ENCODE measurements around the gene EFCAB6.

The EFCAB6 gene, protein sequence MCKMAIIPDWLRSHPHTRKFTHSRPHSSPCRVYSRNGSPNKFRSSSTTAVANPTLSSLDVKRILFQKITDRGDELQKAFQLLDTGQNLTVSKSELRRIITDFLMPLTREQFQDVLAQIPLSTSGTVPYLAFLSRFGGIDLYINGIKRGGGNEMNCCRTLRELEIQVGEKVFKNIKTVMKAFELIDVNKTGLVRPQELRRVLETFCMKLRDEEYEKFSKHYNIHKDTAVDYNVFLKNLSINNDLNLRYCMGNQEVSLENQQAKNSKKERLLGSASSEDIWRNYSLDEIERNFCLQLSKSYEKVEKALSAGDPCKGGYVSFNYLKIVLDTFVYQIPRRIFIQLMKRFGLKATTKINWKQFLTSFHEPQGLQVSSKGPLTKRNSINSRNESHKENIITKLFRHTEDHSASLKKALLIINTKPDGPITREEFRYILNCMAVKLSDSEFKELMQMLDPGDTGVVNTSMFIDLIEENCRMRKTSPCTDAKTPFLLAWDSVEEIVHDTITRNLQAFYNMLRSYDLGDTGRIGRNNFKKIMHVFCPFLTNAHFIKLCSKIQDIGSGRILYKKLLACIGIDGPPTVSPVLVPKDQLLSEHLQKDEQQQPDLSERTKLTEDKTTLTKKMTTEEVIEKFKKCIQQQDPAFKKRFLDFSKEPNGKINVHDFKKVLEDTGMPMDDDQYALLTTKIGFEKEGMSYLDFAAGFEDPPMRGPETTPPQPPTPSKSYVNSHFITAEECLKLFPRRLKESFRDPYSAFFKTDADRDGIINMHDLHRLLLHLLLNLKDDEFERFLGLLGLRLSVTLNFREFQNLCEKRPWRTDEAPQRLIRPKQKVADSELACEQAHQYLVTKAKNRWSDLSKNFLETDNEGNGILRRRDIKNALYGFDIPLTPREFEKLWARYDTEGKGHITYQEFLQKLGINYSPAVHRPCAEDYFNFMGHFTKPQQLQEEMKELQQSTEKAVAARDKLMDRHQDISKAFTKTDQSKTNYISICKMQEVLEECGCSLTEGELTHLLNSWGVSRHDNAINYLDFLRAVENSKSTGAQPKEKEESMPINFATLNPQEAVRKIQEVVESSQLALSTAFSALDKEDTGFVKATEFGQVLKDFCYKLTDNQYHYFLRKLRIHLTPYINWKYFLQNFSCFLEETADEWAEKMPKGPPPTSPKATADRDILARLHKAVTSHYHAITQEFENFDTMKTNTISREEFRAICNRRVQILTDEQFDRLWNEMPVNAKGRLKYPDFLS (N-terminal part only)

DNA sequence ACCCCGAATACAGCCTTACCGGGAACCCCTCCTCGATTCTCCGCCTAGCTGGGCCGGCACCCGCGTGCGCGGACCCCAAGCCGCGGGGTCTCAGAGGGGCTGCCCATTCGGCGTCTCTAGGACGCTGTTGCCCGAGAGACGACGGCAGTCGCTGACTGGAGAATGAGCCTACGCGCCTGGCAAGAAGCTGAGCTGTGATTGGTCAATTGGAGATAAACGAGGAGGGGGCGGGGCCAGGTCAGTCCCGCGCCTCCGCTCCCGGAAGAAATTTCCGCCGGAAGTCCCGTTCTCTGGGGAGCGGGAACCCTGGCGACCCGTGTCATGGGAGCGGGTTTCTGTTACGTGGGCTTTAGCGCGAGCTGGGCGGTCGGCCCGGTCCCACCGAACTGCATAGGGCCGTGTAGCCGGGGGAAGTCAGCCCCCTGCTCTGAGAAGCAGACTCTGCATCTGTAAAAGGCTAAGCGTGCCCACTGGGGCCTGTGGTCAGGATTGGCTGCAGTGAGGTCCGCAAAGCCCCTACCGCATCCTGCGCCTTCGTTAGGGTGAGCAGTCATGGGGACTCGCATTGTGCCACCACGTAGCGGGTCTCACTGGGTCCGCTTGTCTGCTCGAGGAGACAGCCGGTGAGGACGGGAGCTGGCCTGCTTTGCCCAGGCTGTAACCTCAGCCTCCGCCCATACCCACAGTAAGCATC is at the start of gene EFCAB6:
TSS of gene EFCAB6 (minus strand) at position 157 of the 694 bp plus-strand sequence. CDS start 29,987 bp downstream, outside the sequence.
- H3K4me1 ChIP-seq (ENCODE audit: insufficient read depth, low read length): peaks cover 13% of the 10 kb centered on the region
- H3K27ac ChIP-seq (ENCODE audit: low read depth, low read length): peak within 1 kb of the TSS; percentile 79
- H3K9me3 ChIP-seq (ENCODE audit: low read length): no peaks in the 10 kb centered on the region
- peak within 1 kb of the TSS; percentile 47 for H3K9ac ChIP-seq (ENCODE audit: low read length)
- H3K4me3 ChIP-seq (ENCODE audit: low read depth in 1 of 2, low read length in 2 of 2): peak within 1 kb of the TSS; percentile 57 to 89
- no peaks in the 10 kb centered on the region for H3K36me3 ChIP-seq (ENCODE audit: insufficient read depth, low read length)
- no peaks in the 10 kb centered on the region for H3K27me3 ChIP-seq (ENCODE audit: control insufficient read depth in 1 of 2, insufficient read depth in 2 of 2, low read length in 2 of 2)

DNA sequence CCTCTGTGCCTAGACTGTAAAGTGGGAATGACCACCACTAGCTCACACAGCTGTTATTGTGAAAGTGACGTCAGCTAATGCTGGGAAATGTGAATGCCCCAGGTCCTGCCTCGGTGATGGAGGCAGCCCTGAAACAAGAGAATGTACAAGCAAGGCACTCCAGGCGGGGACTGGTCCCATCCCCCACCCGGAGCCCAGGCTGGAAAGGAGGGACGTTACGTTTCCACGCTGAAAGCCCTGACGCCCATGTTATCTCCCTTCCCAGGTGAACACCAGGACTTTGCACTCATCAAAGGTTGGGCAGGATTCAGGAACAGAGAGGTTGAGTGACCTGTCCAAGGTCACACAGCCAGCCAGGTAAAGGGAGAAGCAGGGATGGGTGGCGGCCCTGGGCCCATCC is 49.4 kb upstream of the EFCAB6 start:
- Histone ChIP-seq H3K27ac (ENCODE audit: low read depth, low read length) (no peak overlapping the region), H3K27me3 (ENCODE audit: control insufficient read depth in 1 of 2, insufficient read depth in 2 of 2, low read length in 2 of 2) (peaks cover 16 to 22% of the 10 kb centered on the region in 2 donors), H3K9ac (ENCODE audit: low read length) (no peak overlapping the region), H3K36me3 (ENCODE audit: insufficient read depth, low read length) (no peaks in the 10 kb centered on the region), H3K4me1 (ENCODE audit: insufficient read depth, low read length) (no peaks in the 10 kb centered on the region), H3K9me3 (ENCODE audit: low read length) (no peaks in the 10 kb centered on the region), H3K4me3 (ENCODE audit: low read depth in 1 of 2, low read length in 2 of 2) (no peak overlapping the region)

DNA sequence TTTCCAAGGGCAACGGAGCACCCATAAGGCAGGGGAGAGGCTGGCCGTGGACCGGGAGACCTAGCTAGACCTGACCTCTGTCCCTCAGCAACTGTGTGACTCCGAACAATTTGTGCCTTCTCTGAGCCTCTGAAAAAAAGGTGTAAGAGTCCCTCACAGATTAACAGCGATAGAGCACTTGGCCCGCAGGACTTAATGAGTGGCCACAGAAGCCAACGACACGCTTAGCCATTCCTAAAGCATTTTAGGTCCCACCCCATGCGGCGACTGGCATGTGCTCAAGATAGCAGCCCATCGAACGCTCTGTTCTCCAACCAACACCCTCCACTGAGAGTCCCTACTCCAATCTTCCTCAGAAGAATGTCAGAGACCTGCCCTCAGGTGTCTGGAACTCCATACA is 48.7 kb upstream of the EFCAB6 start:
- no peaks in the 10 kb centered on the region for H3K4me1 ChIP-seq (ENCODE audit: insufficient read depth, low read length)
- no peak overlapping the region for H3K27ac ChIP-seq (ENCODE audit: low read depth, low read length)
- H3K9ac ChIP-seq (ENCODE audit: low read length): no peak overlapping the region
- H3K36me3 ChIP-seq (ENCODE audit: insufficient read depth, low read length): no peaks in the 10 kb centered on the region
- no peak overlapping the region for H3K4me3 ChIP-seq (ENCODE audit: low read depth in 1 of 2, low read length in 2 of 2)
- peaks cover 16 to 22% of the 10 kb centered on the region in 2 donors for H3K27me3 ChIP-seq (ENCODE audit: control insufficient read depth in 1 of 2, insufficient read depth in 2 of 2, low read length in 2 of 2)
- no peaks in the 10 kb centered on the region for H3K9me3 ChIP-seq (ENCODE audit: low read length)

DNA sequence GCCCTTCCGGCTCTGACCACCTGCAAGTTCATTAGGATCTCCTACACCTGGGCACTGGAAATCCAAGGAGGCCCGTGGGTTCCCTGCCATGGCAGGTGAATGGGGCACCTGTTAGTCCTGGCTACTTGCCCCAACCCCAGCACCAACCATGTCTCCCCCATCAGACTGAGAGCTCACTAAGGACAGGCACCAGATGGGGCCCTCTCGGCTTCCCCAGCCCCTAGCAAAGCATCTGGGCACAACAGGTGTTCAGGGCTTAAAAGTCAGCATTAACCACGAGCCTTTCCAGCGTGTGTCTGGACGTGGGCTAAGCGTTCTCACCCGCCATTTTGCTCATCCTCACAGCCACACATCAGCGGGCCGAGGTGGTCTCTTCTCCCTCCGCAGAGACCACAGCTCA is 48.0 kb upstream of the EFCAB6 start:
- Histone ChIP-seq H3K9me3 (ENCODE audit: low read length) (no peaks in the 10 kb centered on the region), H3K27me3 (ENCODE audit: control insufficient read depth in 1 of 2, insufficient read depth in 2 of 2, low read length in 2 of 2) (peaks cover 16 to 22% of the 10 kb centered on the region in 2 donors), H3K4me1 (ENCODE audit: insufficient read depth, low read length) (no peaks in the 10 kb centered on the region), H3K4me3 (ENCODE audit: low read depth in 1 of 2, low read length in 2 of 2) (no peak overlapping the region), H3K36me3 (ENCODE audit: insufficient read depth, low read length) (no peaks in the 10 kb centered on the region), H3K9ac (ENCODE audit: low read length) (no peak overlapping the region), H3K27ac (ENCODE audit: low read depth, low read length) (no peak overlapping the region)

DNA sequence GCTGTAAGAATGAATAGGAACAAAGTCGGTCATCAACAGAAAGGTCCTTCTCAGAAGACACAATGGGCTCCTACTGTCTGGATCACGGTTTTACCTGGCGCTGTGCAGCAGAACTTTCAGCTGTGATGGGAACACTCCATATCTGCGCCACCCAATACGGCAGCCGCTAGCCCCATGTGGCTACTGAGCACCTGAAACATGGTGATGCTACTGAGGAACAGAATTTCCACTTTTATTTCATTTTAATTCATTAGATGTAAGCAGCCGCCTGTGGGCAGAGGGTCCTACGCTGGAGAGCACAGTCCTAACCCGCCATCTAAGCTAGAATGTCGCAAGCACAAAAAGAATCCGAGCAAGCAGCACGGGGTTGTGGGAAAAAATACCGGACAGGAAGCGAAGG is 47.5 kb upstream of the EFCAB6 start:
- H3K27ac ChIP-seq (ENCODE audit: low read depth, low read length): no peak overlapping the region
- no peaks in the 10 kb centered on the region for H3K9me3 ChIP-seq (ENCODE audit: low read length)
- H3K36me3 ChIP-seq (ENCODE audit: insufficient read depth, low read length): no peaks in the 10 kb centered on the region
- H3K4me1 ChIP-seq (ENCODE audit: insufficient read depth, low read length): no peaks in the 10 kb centered on the region
- peaks cover 16 to 22% of the 10 kb centered on the region in 2 donors for H3K27me3 ChIP-seq (ENCODE audit: control insufficient read depth in 1 of 2, insufficient read depth in 2 of 2, low read length in 2 of 2)
- H3K9ac ChIP-seq (ENCODE audit: low read length): no peak overlapping the region
- no peak overlapping the region for H3K4me3 ChIP-seq (ENCODE audit: low read depth in 1 of 2, low read length in 2 of 2)

DNA sequence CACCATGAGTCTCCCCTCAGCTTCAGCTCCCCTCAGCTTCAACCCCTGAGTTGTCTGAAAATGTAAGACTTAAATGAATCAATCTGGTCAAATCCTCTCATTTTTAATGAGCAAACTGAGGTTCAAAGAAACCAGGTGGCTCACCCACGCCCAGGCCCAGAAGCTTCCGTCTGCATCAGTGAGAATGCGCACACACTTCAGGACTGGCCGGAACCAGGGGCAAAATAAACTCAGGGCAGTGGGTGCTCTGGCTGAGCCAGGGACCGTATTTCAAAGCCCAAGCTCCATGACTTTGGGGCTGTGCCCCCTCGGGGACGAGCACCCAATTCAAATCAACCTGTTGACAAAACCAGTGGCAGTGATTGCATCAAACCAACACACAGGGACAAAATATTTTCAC is 47.1 kb upstream of the EFCAB6 start:
- H3K4me1 ChIP-seq (ENCODE audit: insufficient read depth, low read length): no peaks in the 10 kb centered on the region
- no peaks in the 10 kb centered on the region for H3K36me3 ChIP-seq (ENCODE audit: insufficient read depth, low read length)
- no peak overlapping the region for H3K9ac ChIP-seq (ENCODE audit: low read length)
- H3K27me3 ChIP-seq (ENCODE audit: control insufficient read depth in 1 of 2, insufficient read depth in 2 of 2, low read length in 2 of 2): peaks cover 13 to 22% of the 10 kb centered on the region in 2 donors
- no peak overlapping the region for H3K4me3 ChIP-seq (ENCODE audit: low read depth in 1 of 2, low read length in 2 of 2)
- no peaks in the 10 kb centered on the region for H3K9me3 ChIP-seq (ENCODE audit: low read length)
- H3K27ac ChIP-seq (ENCODE audit: low read depth, low read length): no peak overlapping the region

DNA sequence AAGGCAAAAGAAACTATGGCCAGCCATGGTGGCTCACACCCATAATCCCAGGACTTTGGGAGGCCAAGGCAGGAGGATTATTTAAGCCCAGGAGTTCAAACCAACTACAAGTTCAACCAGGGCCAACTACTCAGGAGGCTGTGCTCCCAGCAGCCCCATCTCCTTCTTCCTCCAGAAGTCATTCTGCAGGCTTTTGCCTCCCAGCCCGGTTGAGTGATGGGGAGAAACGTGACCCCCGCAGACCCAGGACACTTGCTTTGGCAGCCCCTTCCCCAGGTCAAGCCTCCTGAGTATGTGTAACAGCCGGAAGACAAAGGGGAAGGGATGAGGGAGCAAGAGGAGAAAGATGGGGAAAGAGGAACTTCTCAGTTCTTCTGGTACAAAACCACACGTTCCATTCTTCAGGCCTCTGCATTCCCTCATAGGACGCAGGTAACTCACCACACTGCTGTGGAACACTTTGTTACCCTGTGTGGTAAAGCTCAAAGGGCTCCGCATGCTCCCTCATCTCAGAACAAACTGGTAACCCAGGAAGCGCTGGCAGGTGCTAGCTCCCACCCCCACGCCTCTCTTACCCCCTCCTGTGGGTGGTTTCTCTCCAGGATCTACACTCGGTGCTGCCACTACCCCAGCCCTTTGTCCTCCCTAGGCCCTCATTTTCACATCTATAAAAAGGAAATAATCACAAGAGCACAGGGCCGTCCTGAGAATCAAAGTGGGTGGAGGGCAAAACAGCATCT is 46.2 kb upstream of the EFCAB6 start:
- Histone ChIP-seq H3K4me1 (ENCODE audit: insufficient read depth, low read length) (no peaks in the 10 kb centered on the region), H3K9me3 (ENCODE audit: low read length) (no peaks in the 10 kb centered on the region), H3K36me3 (ENCODE audit: insufficient read depth, low read length) (no peaks in the 10 kb centered on the region), H3K27ac (ENCODE audit: low read depth, low read length) (no peak overlapping the region), H3K27me3 (ENCODE audit: control insufficient read depth in 1 of 2, insufficient read depth in 2 of 2, low read length in 2 of 2) (peaks cover 6 to 22% of the 10 kb centered on the region in 2 donors), H3K9ac (ENCODE audit: low read length) (no peak overlapping the region), H3K4me3 (ENCODE audit: low read depth in 1 of 2, low read length in 2 of 2) (no peak overlapping the region)

DNA sequence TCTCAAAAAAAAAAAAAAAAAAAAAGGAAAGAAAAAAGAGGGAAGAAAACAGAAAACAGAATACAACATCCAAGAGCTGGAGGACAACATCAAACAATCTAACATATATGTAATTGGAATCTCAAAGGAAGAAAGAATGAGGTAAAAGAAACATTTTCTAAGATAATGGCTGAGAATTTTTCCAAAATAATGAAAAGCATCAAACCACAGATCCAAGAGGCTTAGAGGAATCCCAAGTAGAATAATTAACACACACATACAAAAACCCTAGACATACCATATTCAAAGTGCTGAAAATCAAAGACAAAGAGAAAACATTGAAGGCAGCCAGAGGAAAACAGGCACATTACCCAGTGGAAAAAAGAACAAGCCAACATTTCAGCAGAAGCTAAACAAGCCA is 45.3 kb upstream of the EFCAB6 start:
- Histone ChIP-seq H3K4me3 (ENCODE audit: low read depth in 1 of 2, low read length in 2 of 2) (no peak overlapping the region), H3K27me3 (ENCODE audit: control insufficient read depth in 1 of 2, insufficient read depth in 2 of 2, low read length in 2 of 2) (peaks cover 6 to 24% of the 10 kb centered on the region in 2 donors), H3K4me1 (ENCODE audit: insufficient read depth, low read length) (no peaks in the 10 kb centered on the region), H3K9ac (ENCODE audit: low read length) (no peak overlapping the region), H3K27ac (ENCODE audit: low read depth, low read length) (no peak overlapping the region), H3K9me3 (ENCODE audit: low read length) (no peaks in the 10 kb centered on the region), H3K36me3 (ENCODE audit: insufficient read depth, low read length) (no peaks in the 10 kb centered on the region)

DNA sequence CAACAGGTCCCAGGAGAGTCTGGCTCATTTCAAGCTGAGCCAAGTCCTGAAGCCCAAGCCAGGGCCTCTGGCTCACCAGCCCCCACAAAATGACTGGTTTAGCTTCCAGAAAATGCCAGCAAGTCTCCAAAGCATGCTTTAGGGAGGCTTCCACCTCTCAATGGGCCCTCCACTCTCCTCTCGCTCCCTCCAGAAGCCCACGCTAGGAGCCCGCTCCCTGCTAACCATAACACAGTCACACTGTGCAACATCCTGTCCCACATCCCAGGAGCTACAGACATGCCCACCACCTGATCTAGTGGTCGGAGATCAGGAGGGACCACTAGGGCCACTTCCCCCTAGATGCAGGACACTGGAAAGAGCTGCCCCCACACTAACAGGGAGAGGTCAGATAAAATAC is 43.3 kb upstream of the EFCAB6 start:
- H3K4me1 ChIP-seq (ENCODE audit: insufficient read depth, low read length): no peaks in the 10 kb centered on the region
- no peaks in the 10 kb centered on the region for H3K9me3 ChIP-seq (ENCODE audit: low read length)
- peaks cover 0 to 18% of the 10 kb centered on the region in 2 donors for H3K27me3 ChIP-seq (ENCODE audit: control insufficient read depth in 1 of 2, insufficient read depth in 2 of 2, low read length in 2 of 2)
- no peak overlapping the region for H3K9ac ChIP-seq (ENCODE audit: low read length)
- H3K4me3 ChIP-seq (ENCODE audit: low read depth in 1 of 2, low read length in 2 of 2): no peak overlapping the region
- H3K36me3 ChIP-seq (ENCODE audit: insufficient read depth, low read length): no peaks in the 10 kb centered on the region
- no peak overlapping the region for H3K27ac ChIP-seq (ENCODE audit: low read depth, low read length)

DNA sequence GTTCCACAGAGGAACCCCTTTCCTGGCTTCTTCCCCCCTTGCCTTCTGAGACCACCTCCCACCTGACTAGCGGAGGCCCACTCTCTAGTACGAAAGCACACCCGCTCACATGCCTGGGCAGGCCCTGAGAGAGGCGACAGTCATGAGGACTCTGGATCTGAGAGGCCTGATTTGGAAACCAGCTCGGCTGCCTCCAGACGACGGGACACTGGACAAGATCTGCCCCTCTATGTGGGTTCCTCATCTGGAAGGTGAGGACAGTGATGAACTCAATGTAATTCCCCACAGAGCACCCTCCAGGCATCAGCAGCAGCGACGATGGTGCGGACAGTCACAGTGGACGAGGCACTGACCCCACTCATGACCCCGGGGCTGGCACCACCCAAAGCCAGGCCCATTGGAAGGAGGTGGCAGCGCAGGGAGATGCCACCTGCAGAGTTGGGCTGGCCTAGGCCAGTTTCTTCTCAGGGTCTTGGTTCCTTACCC is 42.7 kb upstream of the EFCAB6 start:
- no peak overlapping the region for H3K4me3 ChIP-seq (ENCODE audit: low read depth in 1 of 2, low read length in 2 of 2)
- H3K9me3 ChIP-seq (ENCODE audit: low read length): no peaks in the 10 kb centered on the region
- no peak overlapping the region for H3K27ac ChIP-seq (ENCODE audit: low read depth, low read length)
- peaks cover 0 to 13% of the 10 kb centered on the region in 2 donors for H3K27me3 ChIP-seq (ENCODE audit: control insufficient read depth in 1 of 2, insufficient read depth in 2 of 2, low read length in 2 of 2)
- H3K9ac ChIP-seq (ENCODE audit: low read length): no peak overlapping the region
- no peaks in the 10 kb centered on the region for H3K4me1 ChIP-seq (ENCODE audit: insufficient read depth, low read length)
- H3K36me3 ChIP-seq (ENCODE audit: insufficient read depth, low read length): no peaks in the 10 kb centered on the region
